ENCODE data around the gene CDHR3. TPM values are rescaled to one million over a fixed set of nuclear protein-coding genes. Genes with fewer than 3 reads are reported as not detected.

The CDHR3 gene
- total RNA-seq, 1 experiment from 2014 or later, result 3.3 TPM

DNA sequence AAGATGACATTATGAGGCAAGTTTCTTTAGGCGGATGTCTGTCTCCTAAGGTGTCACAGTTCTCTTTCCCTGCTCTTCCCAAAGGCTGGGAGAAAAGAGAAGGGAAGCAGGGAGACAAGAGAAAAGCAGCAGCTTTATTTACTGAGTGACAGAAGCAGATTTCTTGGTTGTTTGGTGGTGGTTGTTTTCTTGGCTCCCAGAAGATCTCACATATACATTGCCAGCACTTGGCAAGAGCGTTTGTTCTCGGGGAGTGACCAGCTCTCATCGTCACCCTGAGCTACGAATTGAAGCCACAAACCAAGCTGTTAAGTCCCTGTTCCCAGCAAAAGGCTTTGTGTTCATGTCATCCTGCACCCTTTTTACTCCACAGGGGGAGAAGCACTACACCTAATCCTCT is 11.4 kb downstream of the CDHR3 start:
- Histone ChIP-seq H2BK15ac (ENCODE audit: low read depth, low read length) (no peak overlapping the region), H2BK5ac (ENCODE audit: insufficient read length, low read length) (no peak overlapping the region), H2AK5ac (ENCODE audit: insufficient read length, low read length) (no peak overlapping the region), H3K9me3 (ENCODE audit: control insufficient read depth, low read depth, low read length) (no peaks in the 10 kb centered on the region), H3K79me1 (ENCODE audit: insufficient read depth, low read depth, low read length, poor library complexity, severe bottlenecking) (no peaks in the 10 kb centered on the region), H3K4ac (ENCODE audit: low read depth, low read length) (no peak overlapping the region), H3K14ac (ENCODE audit: insufficient read depth, low read length) (no peak overlapping the region), H3K4me2 (ENCODE audit: insufficient read depth, insufficient read length, low read length) (no peak overlapping the region), H3K9ac (ENCODE audit: extremely low read depth, insufficient read length, low read length) (no peak overlapping the region), H2BK120ac (ENCODE audit: low read depth, low read length, poor library complexity, severe bottlenecking) (no peak overlapping the region), H3K4me1 (ENCODE audit: insufficient read depth, low read length) (peaks cover 2% of the 10 kb centered on the region; the same call in 1 of the 2 replicates), H3K18ac (ENCODE audit: insufficient read length, low read depth, low read length) (no peak overlapping the region), H3K27me3 (ENCODE audit: insufficient read depth, low read length) (no peaks in the 10 kb centered on the region), H2BK20ac (ENCODE audit: low read depth, low read length, poor library complexity, severe bottlenecking) (no peak overlapping the region), H2AFZ (ENCODE audit: low read length) (no peak overlapping the region), H3K56ac (ENCODE audit: insufficient read length, low read depth, low read length) (no peak overlapping the region), H3T11ph (ENCODE audit: low read length) (no peak overlapping the region), H3K23me2 (ENCODE audit: insufficient read length, low read depth, low read length, poor library complexity, severe bottlenecking) (no peaks in the 10 kb centered on the region), H4K20me1 (ENCODE audit: control insufficient read depth, insufficient read depth, insufficient read length) (no peaks in the 10 kb centered on the region), H2BK12ac (ENCODE audit: insufficient read length, low read depth, low read length) (no peak overlapping the region), H4K91ac (ENCODE audit: insufficient read length, low read depth, low read length) (no peak overlapping the region), H3K27ac (ENCODE audit: insufficient read length, low read depth, low read length) (no peak overlapping the region), H4K5ac (ENCODE audit: insufficient read length, low read depth, low read length) (no peak overlapping the region), H4K8ac (replicated peaks; ENCODE audit: insufficient read length, low read depth, low read length) (no peak overlapping the region), H3K79me2 (ENCODE audit: insufficient read depth, low read length) (no peaks in the 10 kb centered on the region), H3K23ac (ENCODE audit: insufficient read length, low read depth, low read length) (no peak overlapping the region)
- Mint-ChIP-seq H3K27me3 (ENCODE audit: low read depth) (no peaks in the 10 kb centered on the region; the same call in 1 of the 2 replicates), H3K4me1 (peaks cover 21 to 22% of the 10 kb centered on the region in 2 experiments), H3K4me3 (no peak overlapping the region), H3K9me3 (no peaks in the 10 kb centered on the region; a peak in 1 of 5 replicates), H3K36me3 (ENCODE audit: insufficient read depth in 1 of 3, low read depth in 3 of 3) (peaks cover 0 to 3% (median 0%) of the 10 kb centered on the region in 3 experiments; a peak in 1 of 7 replicates), H3K27ac (no peak overlapping the region; a peak in 1 of 7 replicates)
- TF ChIP-seq, protein P1, sequence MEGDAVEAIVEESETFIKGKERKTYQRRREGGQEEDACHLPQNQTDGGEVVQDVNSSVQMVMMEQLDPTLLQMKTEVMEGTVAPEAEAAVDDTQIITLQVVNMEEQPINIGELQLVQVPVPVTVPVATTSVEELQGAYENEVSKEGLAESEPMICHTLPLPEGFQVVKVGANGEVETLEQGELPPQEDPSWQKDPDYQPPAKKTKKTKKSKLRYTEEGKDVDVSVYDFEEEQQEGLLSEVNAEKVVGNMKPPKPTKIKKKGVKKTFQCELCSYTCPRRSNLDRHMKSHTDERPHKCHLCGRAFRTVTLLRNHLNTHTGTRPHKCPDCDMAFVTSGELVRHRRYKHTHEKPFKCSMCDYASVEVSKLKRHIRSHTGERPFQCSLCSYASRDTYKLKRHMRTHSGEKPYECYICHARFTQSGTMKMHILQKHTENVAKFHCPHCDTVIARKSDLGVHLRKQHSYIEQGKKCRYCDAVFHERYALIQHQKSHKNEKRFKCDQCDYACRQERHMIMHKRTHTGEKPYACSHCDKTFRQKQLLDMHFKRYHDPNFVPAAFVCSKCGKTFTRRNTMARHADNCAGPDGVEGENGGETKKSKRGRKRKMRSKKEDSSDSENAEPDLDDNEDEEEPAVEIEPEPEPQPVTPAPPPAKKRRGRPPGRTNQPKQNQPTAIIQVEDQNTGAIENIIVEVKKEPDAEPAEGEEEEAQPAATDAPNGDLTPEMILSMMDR (conservative IDR thresholded peaks at IDR 0.05), result no peak
- WGBS (ENCODE audit: extremely low coverage, insufficient read length, low lambda C conversion rate), result no CpG with 5 or more reads among the region's 5 CpGs
- no peak for DNase-seq

Data from H9 (cell line).